Endothelial cell of umbilical vein (primary cell): Measurements from ENCODE around the gene CHD9NB. TPM values are rescaled to one million over a fixed set of nuclear protein-coding genes. Genes with fewer than 3 reads are reported as not detected.

Source experiments
- BruUV-seq: library from RNA; stranded (reverse); fragments of 400-500 nt; replicated peaks from 2 replicates; lab custom pipeline; 2021; lab: Mats Ljungman, UMichigan
- CTCF ChIA-PET: fragments of 300-600, 350-600 bp; sonication (Branson Sonifier 250); formaldehyde crosslinking; loops from one replicate; lab custom pipeline; 2021; ENCODE audit warnings: antibody characterized with exemption, inconsistent platforms; lab: Charles Lee
- POLR2A ChIA-PET: fragments of 300-600, 350-600 bp; sonication (Branson Sonifier 250); formaldehyde crosslinking; loops from one replicate; lab custom pipeline; 2021; ENCODE audit warnings: antibody characterized with exemption, inconsistent platforms; lab: Charles Lee
- DNase-seq: peaks from one replicate; pipeline ENCODE4 v3.0.0-alpha.2; 2011; ENCODE audit warnings: low read depth, low spot score
- FAIRE-seq: peaks from 2 replicates; lab custom pipeline; 2011; peaks lifted over from hg19 to GRCh38; lab: Jason Lieb, UNC
- H2AFZ ChIP-seq: 2 replicates; pipeline ENCODE4 v1.6.0; 2012; ENCODE audit warnings: low read depth, low read length, control low read depth, inconsistent platforms
- H3K27ac ChIP-seq: 2 replicates; pipeline ENCODE4 v1.5.1; 2011; ENCODE audit warnings: low read depth, mild to moderate bottlenecking, control low read depth, low read length, moderate library complexity; ENCODE audit not compliant: insufficient read depth
- H3K27me3 ChIP-seq, 2 experiments: 2 replicates each; pipeline versions ENCODE4 v1.6.0 to v1.6.1; 2011; ENCODE audit warnings: low read length in 2 of 2, mixed read lengths in 1 of 2; ENCODE audit not compliant: control insufficient read depth in 2 of 2, insufficient read depth in 2 of 2
- H3K36me3 ChIP-seq, 2 experiments: 2 replicates in 1 of 2; 3 replicates in 1 of 2; pipeline ENCODE4 v1.5.1; 2011; ENCODE audit warnings: low read length in 2 of 2, mild to moderate bottlenecking in 1 of 2, moderate library complexity in 1 of 2; ENCODE audit not compliant: control insufficient read depth in 2 of 2, insufficient read depth in 2 of 2; ENCODE audit errors: extremely low read depth in 1 of 2
- H3K4me1 ChIP-seq: 3 replicates; pipeline ENCODE4 v1.5.1; 2011; ENCODE audit warnings: mild to moderate bottlenecking, low read length; ENCODE audit not compliant: control insufficient read depth, insufficient read depth; ENCODE audit errors: extremely low read depth
- H3K4me2 ChIP-seq: 2 replicates; pipeline ENCODE4 v1.6.1; 2011; ENCODE audit warnings: low read length, control low read depth, mixed read lengths; ENCODE audit not compliant: insufficient read depth
- H3K4me3 ChIP-seq, 3 experiments: fragments of 200-600 bp in 1 of 3; sonication (generic), shearing (Covaris generic) in 1 of 3; replicated peaks in 1 of 3; 2 replicates each; pipeline ENCODE4 v1.5.1; 2011 to 2016; ENCODE audit warnings: control low read depth in 3 of 3, low read length in 3 of 3, mild to moderate bottlenecking in 2 of 3, inconsistent platforms in 1 of 3, low read depth in 1 of 3, moderate library complexity in 1 of 3; ENCODE audit not compliant: insufficient read depth in 1 of 3
- H3K79me2 ChIP-seq: 2 replicates; pipeline ENCODE4 v1.6.0; 2012; ENCODE audit warnings: low read length, inconsistent platforms; ENCODE audit not compliant: control insufficient read depth, insufficient read depth
- H3K9ac ChIP-seq: replicated peaks from 2 replicates; pipeline ENCODE3; 2011; ENCODE audit warnings: low read length, control low read depth; ENCODE audit not compliant: insufficient read depth; ENCODE audit errors: extremely low read depth
- H3K9me1 ChIP-seq: replicated peaks from 3 replicates; pipeline ENCODE4 v1.6.0; 2011; ENCODE audit warnings: mild to moderate bottlenecking, low read length; ENCODE audit not compliant: control insufficient read depth, insufficient read depth; ENCODE audit errors: extremely low read depth
- H3K9me3 ChIP-seq: replicated peaks from 2 replicates; pipeline ENCODE4 v1.5.1; 2012; ENCODE audit warnings: low read length, inconsistent platforms; ENCODE audit not compliant: control insufficient read depth, insufficient read depth
- H4K20me1 ChIP-seq: replicated peaks from 2 replicates; pipeline ENCODE3; 2011; ENCODE audit warnings: mild to moderate bottlenecking, low read length; ENCODE audit not compliant: control insufficient read depth, insufficient read depth; ENCODE audit errors: extremely low read depth
- CTCF ChIP-seq, 2 donors: IDR thresholded peaks; 1 replicate in 1 of 2; 2 replicates in 1 of 2; pipeline ENCODE4 v1.5.1; 2011; ENCODE audit warnings: low read length in 2 of 2, mild to moderate bottlenecking in 2 of 2, moderate library complexity in 2 of 2, control low read depth in 1 of 2, inconsistent platforms in 1 of 2, low read depth in 1 of 2; ENCODE audit not compliant: insufficient read depth in 1 of 2; ENCODE audit errors: extremely low read depth in 1 of 2
- EZH2 ChIP-seq: IDR thresholded peaks from 2 replicates; pipeline ENCODE4 v1.6.1; 2012; ENCODE audit warnings: borderline replicate concordance, low read depth, mild to moderate bottlenecking, moderate library complexity, low read length, inconsistent platforms; ENCODE audit not compliant: severe bottlenecking
- FOS ChIP-seq: IDR thresholded peaks from 2 replicates; pipeline ENCODE4 v1.6.1; 2011; ENCODE audit warnings: mild to moderate bottlenecking, low read length, moderate library complexity, borderline replicate concordance; ENCODE audit not compliant: insufficient read depth
- GATA2 ChIP-seq: IDR thresholded peaks from 2 replicates; pipeline ENCODE4 v1.7.0; 2011; ENCODE audit warnings: low read depth, mild to moderate bottlenecking, moderate library complexity, mixed read lengths, low read length; ENCODE audit not compliant: insufficient read length, insufficient read depth
- JUN ChIP-seq: IDR thresholded peaks from 2 replicates; pipeline ENCODE4 v1.6.1; 2011; ENCODE audit warnings: borderline replicate concordance, low read depth; ENCODE audit not compliant: insufficient read length, insufficient read depth
- MYC ChIP-seq: IDR thresholded peaks from one replicate; pipeline ENCODE4 v1.6.1; 2011; ENCODE audit warnings: mild to moderate bottlenecking, low read depth, low read length
- POLR2A ChIP-seq: IDR thresholded peaks from 2 replicates; pipeline ENCODE4 v1.6.1; 2012; ENCODE audit warnings: low read depth, mild to moderate bottlenecking, control low read depth, low read length
- POLR2AphosphoS5 ChIP-seq: IDR thresholded peaks from 2 replicates; pipeline ENCODE4 v1.6.1; 2012; ENCODE audit warnings: low read depth, mild to moderate bottlenecking, control low read depth, low read length, moderate library complexity; ENCODE audit not compliant: insufficient read depth
- dilution Hi-C: fragments of 300-500 bp; cut with MboI; formaldehyde crosslinking; loops from one replicate; pipeline ENCODE4 v1.15.0; 2019; ENCODE audit warnings: low sequenced_read_pairs; ENCODE audit not compliant: extremely low pct_ligation_motif_present
- intact Hi-C: fragments of 100-400 bp; cut with micrococcal nuclease; formaldehyde crosslinking; loops from one replicate; pipeline ENCODE4 v1.10.0; 2022
- polyA plus RNA-seq, 4 experiments: library from polyadenylated mRNA; depleted of rRNA in 3 of 4; stranded (reverse) in 3 of 4; unstranded in 1 of 4; fragments of >200 nt; gene quantifications; 2 replicates each; pipeline versions ENCODE4 v1.2.1 to v1.2.3, GENCODE V29; 2011 to 2012; ENCODE audit warnings: missing spikeins in 1 of 4
- total RNA-seq: library from RNA; stranded (reverse); gene quantifications from 2 replicates; pipeline ENCODE4 v1.2.3, GENCODE V29; 2021
- TF ChIP-seq, protein P1 (sequence below): IDR thresholded peaks from 2 replicates; pipeline ENCODE4 v1.6.1; 2011; ENCODE audit not compliant: insufficient read depth, insufficient read length

Gene CHD9NB
- total and polyA plus RNA-seq, 2 donors (not counting 3 experiments of a cell fraction or from before 2014, with no cell fraction given): 0.44 to 0.66 TPM

- POLR2A ChIA-PET: interaction anchor here (0.5 kb wide), 1 partner anchor 8 kb away, joined by 5 read pairs; no protein-coding TSS in a partner anchor
- no peak overlapping the region for H2AFZ ChIP-seq
- CTCF ChIA-PET: no interaction called here
- H3K27me3 ChIP-seq: peaks cover 24 to 39% of the 10 kb centered on the region in 2 experiments
- no peak overlapping the region for H3K4me2 ChIP-seq
- no peaks in the 10 kb centered on the region for H3K79me2 ChIP-seq
- no TSS peak for BruUV-seq
- H3K27ac ChIP-seq: no peak overlapping the region
- H3K9me1 ChIP-seq: no peaks in the 10 kb centered on the region
- dilution Hi-C loops (no loop called here), intact Hi-C loops (no loop called here)
- no peak overlapping the region for H3K9ac ChIP-seq
- H3K4me3 ChIP-seq: no peak overlapping the region
- FAIRE-seq (peak; percentile 8), DNase-seq (no peak)
- no peaks in the 10 kb centered on the region for H3K36me3 ChIP-seq
- H3K9me3 ChIP-seq: no peaks in the 10 kb centered on the region
- H4K20me1 ChIP-seq: no peaks in the 10 kb centered on the region
- H3K4me1 ChIP-seq: peaks cover 5% of the 10 kb centered on the region
- TF ChIP-seq FOS (no peak), JUN (no peak), POLR2A (no peak), EZH2 (no peak), CTCF (IDR thresholded peaks at IDR 0.05; ENCODE audit: extremely low read depth in 1 of 2, insufficient read depth in 1 of 2, low read depth in 1 of 2, low read length in 2 of 2) (no peak), MYC (no peak), POLR2AphosphoS5 (no peak), GATA2 (no peak)
- TF ChIP-seq, protein P1, sequence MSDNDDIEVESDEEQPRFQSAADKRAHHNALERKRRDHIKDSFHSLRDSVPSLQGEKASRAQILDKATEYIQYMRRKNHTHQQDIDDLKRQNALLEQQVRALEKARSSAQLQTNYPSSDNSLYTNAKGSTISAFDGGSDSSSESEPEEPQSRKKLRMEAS: no peak
These were observed 9.3 kb downstream of the CHD9NB start for GRCh38 chr16:53043428-53043831.
